D721Med (cell line): ENCODE measurements around the gene KCNIP4.

Experiments
- DNase-seq: peaks from one replicate; pipeline ENCODE4 v3.0.0; 2011; ENCODE audit warnings: low spot score; ENCODE audit not compliant: insufficient read length
- FAIRE-seq: peaks from 2 replicates; lab custom pipeline; 2011; peaks lifted over from hg19 to GRCh38; lab: Jason Lieb, UNC
- CTCF ChIP-seq: IDR thresholded peaks from 2 replicates; pipeline ENCODE4 v1.5.1; 2012; ENCODE audit warnings: mild to moderate bottlenecking, control low read depth; ENCODE audit not compliant: insufficient read depth; ENCODE audit errors: missing control alignments

Gene KCNIP4

GRCh38 chr4:21692241-21692640 is 256.3 kb downstream of the KCNIP4 start:
- no peak for TF ChIP-seq CTCF
- FAIRE-seq (peak; percentile 95), DNase-seq (no peak)

- DNase-seq (no peak), FAIRE-seq (peak; percentile 55)
- no peak for TF ChIP-seq CTCF
These were observed 259.8 kb downstream of the KCNIP4 start for GRCh38 chr4:21688596-21689265.

- TF ChIP-seq CTCF: no peak
- FAIRE-seq (peak; percentile 63), DNase-seq (no peak)
These were observed 262.7 kb downstream of the KCNIP4 start for GRCh38 chr4:21685911-21686310.

GRCh38 chr4:21680326-21680898 is 268.2 kb downstream of the KCNIP4 start:
- no peak for FAIRE-seq
- TF ChIP-seq CTCF: no peak

GRCh38 chr4:21678711-21679110 is 269.9 kb downstream of the KCNIP4 start:
- DNase-seq (no peak), FAIRE-seq (no peak)
- TF ChIP-seq CTCF: no peak

More at GRCh38 chr4:21680326-21680898, 268.2 kb downstream of the KCNIP4 start:
- no peak for DNase-seq

GRCh38 chr4:21677173-21677572 is 271.4 kb downstream of the KCNIP4 start:
- FAIRE-seq: no peak
- TF ChIP-seq CTCF: no peak
- DNase-seq: no peak

GRCh38 chr4:21664355-21664754 is 284.2 kb downstream of the KCNIP4 start:
- no peak for FAIRE-seq
- no peak for DNase-seq

More at GRCh38 chr4:21664355-21664754, 284.2 kb downstream of the KCNIP4 start:
- no peak for TF ChIP-seq CTCF
